ENCODE measurements around the gene RNF38. TPM values are rescaled to one million over a fixed set of nuclear protein-coding genes. Genes with fewer than 3 reads are reported as not detected.

RNF38 gene
- 6.5 to 10.0 TPM (median 8.7 TPM) in 5 replicates for total RNA-seq (2022; extraction: Qiagen RNA extraction)

GRCh38 chr9:36399980-36400331 is at the start of gene RNF38:
Gene RNF38, minus strand, starts transcription at chr9:36400269. Its CDS starts 161 bp downstream, at chr9:36400108.

Other genes with a start within 250 kb of the RNF38 start
- 0.06 TPM in 1 of 5 replicates, not detected in the others for gene CCIN, start 230.9 kb downstream of the RNF38 start, total RNA-seq (2022; extraction: Qiagen RNA extraction)
- 277 to 408 TPM (median 373 TPM) in 5 replicates for gene CLTA, start 209.3 kb downstream of the RNF38 start, total RNA-seq (2022; extraction: Qiagen RNA extraction)
- 11.6 to 17.7 TPM (median 14.6 TPM) in 5 replicates for gene GNE, start 141.8 kb downstream of the RNF38 start, total RNA-seq (2022; extraction: Qiagen RNA extraction)
- 62.1 to 83.8 TPM (median 69.7 TPM) in 5 replicates for gene MELK, start 172.6 kb upstream of the RNF38 start, total RNA-seq (2022; extraction: Qiagen RNA extraction)

Data from A549 treated with Hydrocortisone at 1 μM for 4 hours (cell line).